Endothelial cell of umbilical vein (primary cell): ENCODE measurements around the gene G3BP1. TPM values are rescaled to one million over a fixed set of nuclear protein-coding genes. Genes with fewer than 3 reads are reported as not detected.

Experiments
- BruUV-seq: library from RNA; stranded (reverse); fragments of 400-500 nt; replicated peaks from 2 replicates; lab custom pipeline; 2021; lab: Mats Ljungman, UMichigan
- CTCF ChIA-PET: fragments of 300-600, 350-600 bp; sonication (Branson Sonifier 250); formaldehyde crosslinking; loops from one replicate; lab custom pipeline; 2021; ENCODE audit warnings: antibody characterized with exemption, inconsistent platforms; lab: Charles Lee
- POLR2A ChIA-PET: fragments of 300-600, 350-600 bp; sonication (Branson Sonifier 250); formaldehyde crosslinking; loops from one replicate; lab custom pipeline; 2021; ENCODE audit warnings: antibody characterized with exemption, inconsistent platforms; lab: Charles Lee
- DNase-seq: peaks from one replicate; pipeline ENCODE4 v3.0.0-alpha.2; 2011; ENCODE audit warnings: low read depth, low spot score
- FAIRE-seq: peaks from 2 replicates; lab custom pipeline; 2011; peaks lifted over from hg19 to GRCh38; lab: Jason Lieb, UNC
- H2AFZ ChIP-seq: 2 replicates; pipeline ENCODE4 v1.6.0; 2012; ENCODE audit warnings: low read depth, low read length, control low read depth, inconsistent platforms
- H3K27ac ChIP-seq: 2 replicates; pipeline ENCODE4 v1.5.1; 2011; ENCODE audit warnings: low read depth, mild to moderate bottlenecking, control low read depth, low read length, moderate library complexity; ENCODE audit not compliant: insufficient read depth
- H3K27me3 ChIP-seq, 2 experiments: 2 replicates each; pipeline versions ENCODE4 v1.6.0 to v1.6.1; 2011; ENCODE audit warnings: low read length in 2 of 2, mixed read lengths in 1 of 2; ENCODE audit not compliant: control insufficient read depth in 2 of 2, insufficient read depth in 2 of 2
- H3K36me3 ChIP-seq, 2 experiments: 2 replicates in 1 of 2; 3 replicates in 1 of 2; pipeline ENCODE4 v1.5.1; 2011; ENCODE audit warnings: low read length in 2 of 2, mild to moderate bottlenecking in 1 of 2, moderate library complexity in 1 of 2; ENCODE audit not compliant: control insufficient read depth in 2 of 2, insufficient read depth in 2 of 2; ENCODE audit errors: extremely low read depth in 1 of 2
- H3K4me1 ChIP-seq: 3 replicates; pipeline ENCODE4 v1.5.1; 2011; ENCODE audit warnings: mild to moderate bottlenecking, low read length; ENCODE audit not compliant: control insufficient read depth, insufficient read depth; ENCODE audit errors: extremely low read depth
- H3K4me2 ChIP-seq: 2 replicates; pipeline ENCODE4 v1.6.1; 2011; ENCODE audit warnings: low read length, control low read depth, mixed read lengths; ENCODE audit not compliant: insufficient read depth
- H3K4me3 ChIP-seq, 3 experiments: fragments of 200-600 bp in 1 of 3; sonication (generic), shearing (Covaris generic) in 1 of 3; replicated peaks in 1 of 3; 2 replicates each; pipeline ENCODE4 v1.5.1; 2011 to 2016; ENCODE audit warnings: control low read depth in 3 of 3, low read length in 3 of 3, mild to moderate bottlenecking in 2 of 3, inconsistent platforms in 1 of 3, low read depth in 1 of 3, moderate library complexity in 1 of 3; ENCODE audit not compliant: insufficient read depth in 1 of 3
- H3K79me2 ChIP-seq: 2 replicates; pipeline ENCODE4 v1.6.0; 2012; ENCODE audit warnings: low read length, inconsistent platforms; ENCODE audit not compliant: control insufficient read depth, insufficient read depth
- H3K9ac ChIP-seq: replicated peaks from 2 replicates; pipeline ENCODE3; 2011; ENCODE audit warnings: low read length, control low read depth; ENCODE audit not compliant: insufficient read depth; ENCODE audit errors: extremely low read depth
- H3K9me1 ChIP-seq: replicated peaks from 3 replicates; pipeline ENCODE4 v1.6.0; 2011; ENCODE audit warnings: mild to moderate bottlenecking, low read length; ENCODE audit not compliant: control insufficient read depth, insufficient read depth; ENCODE audit errors: extremely low read depth
- H3K9me3 ChIP-seq: replicated peaks from 2 replicates; pipeline ENCODE4 v1.5.1; 2012; ENCODE audit warnings: low read length, inconsistent platforms; ENCODE audit not compliant: control insufficient read depth, insufficient read depth
- H4K20me1 ChIP-seq: replicated peaks from 2 replicates; pipeline ENCODE3; 2011; ENCODE audit warnings: mild to moderate bottlenecking, low read length; ENCODE audit not compliant: control insufficient read depth, insufficient read depth; ENCODE audit errors: extremely low read depth
- EZH2 ChIP-seq: IDR thresholded peaks from 2 replicates; pipeline ENCODE4 v1.6.1; 2012; ENCODE audit warnings: borderline replicate concordance, low read depth, mild to moderate bottlenecking, moderate library complexity, low read length, inconsistent platforms; ENCODE audit not compliant: severe bottlenecking
- FOS ChIP-seq: IDR thresholded peaks from 2 replicates; pipeline ENCODE4 v1.6.1; 2011; ENCODE audit warnings: mild to moderate bottlenecking, low read length, moderate library complexity, borderline replicate concordance; ENCODE audit not compliant: insufficient read depth
- GATA2 ChIP-seq: IDR thresholded peaks from 2 replicates; pipeline ENCODE4 v1.7.0; 2011; ENCODE audit warnings: low read depth, mild to moderate bottlenecking, moderate library complexity, mixed read lengths, low read length; ENCODE audit not compliant: insufficient read length, insufficient read depth
- JUN ChIP-seq: IDR thresholded peaks from 2 replicates; pipeline ENCODE4 v1.6.1; 2011; ENCODE audit warnings: borderline replicate concordance, low read depth; ENCODE audit not compliant: insufficient read length, insufficient read depth
- MYC ChIP-seq: IDR thresholded peaks from one replicate; pipeline ENCODE4 v1.6.1; 2011; ENCODE audit warnings: mild to moderate bottlenecking, low read depth, low read length
- POLR2A ChIP-seq: IDR thresholded peaks from 2 replicates; pipeline ENCODE4 v1.6.1; 2012; ENCODE audit warnings: low read depth, mild to moderate bottlenecking, control low read depth, low read length
- POLR2AphosphoS5 ChIP-seq: IDR thresholded peaks from 2 replicates; pipeline ENCODE4 v1.6.1; 2012; ENCODE audit warnings: low read depth, mild to moderate bottlenecking, control low read depth, low read length, moderate library complexity; ENCODE audit not compliant: insufficient read depth
- dilution Hi-C: fragments of 300-500 bp; cut with MboI; formaldehyde crosslinking; loops from one replicate; pipeline ENCODE4 v1.15.0; 2019; ENCODE audit warnings: low sequenced_read_pairs; ENCODE audit not compliant: extremely low pct_ligation_motif_present
- intact Hi-C: fragments of 100-400 bp; cut with micrococcal nuclease; formaldehyde crosslinking; loops from one replicate; pipeline ENCODE4 v1.10.0; 2022
- polyA plus RNA-seq, 4 experiments: library from polyadenylated mRNA; depleted of rRNA in 3 of 4; stranded (reverse) in 3 of 4; unstranded in 1 of 4; fragments of >200 nt; gene quantifications; 2 replicates each; pipeline versions ENCODE4 v1.2.1 to v1.2.3, GENCODE V29; 2011 to 2012; ENCODE audit warnings: missing spikeins in 1 of 4
- total RNA-seq: library from RNA; stranded (reverse); gene quantifications from 2 replicates; pipeline ENCODE4 v1.2.3, GENCODE V29; 2021
- TF ChIP-seq, protein P1 (sequence below), 2 donors: IDR thresholded peaks; 1 replicate in 1 of 2; 2 replicates in 1 of 2; pipeline ENCODE4 v1.5.1; 2011; ENCODE audit warnings: low read length in 2 of 2, mild to moderate bottlenecking in 2 of 2, moderate library complexity in 2 of 2, control low read depth in 1 of 2, inconsistent platforms in 1 of 2, low read depth in 1 of 2; ENCODE audit not compliant: insufficient read depth in 1 of 2; ENCODE audit errors: extremely low read depth in 1 of 2
- TF ChIP-seq, protein P2 (sequence below): IDR thresholded peaks from 2 replicates; pipeline ENCODE4 v1.6.1; 2011; ENCODE audit not compliant: insufficient read depth, insufficient read length

G3BP1 gene
- total and polyA plus RNA-seq, 2 donors (not counting 3 experiments of a cell fraction or from before 2014, with no cell fraction given) = 50.5 to 262 TPM

- CTCF ChIA-PET = interaction anchor here (1.9 to 2.8 kb wide), 3 partner anchors 10 to 92 kb away, joined by 7 to 11 read pairs (median 8); no protein-coding TSS in a partner anchor
- no peak for DNase-seq
Measured at GRCh38 chr5:151751091-151751490, 20.7 kb upstream of the G3BP1 start.

More at GRCh38 chr5:151751091-151751490, 20.7 kb upstream of the G3BP1 start:
- H3K27ac ChIP-seq = no peak overlapping the region
- H3K27me3 ChIP-seq = no peaks in the 10 kb centered on the region
- no peak overlapping the region for H3K4me3 ChIP-seq
- intact Hi-C loops = no loop called here
- H2AFZ ChIP-seq = no peak overlapping the region
- H3K4me2 ChIP-seq = no peak overlapping the region
- no peaks in the 10 kb centered on the region for H4K20me1 ChIP-seq
- dilution Hi-C loops = no loop called here
- peaks cover 26% of the 10 kb centered on the region for H3K79me2 ChIP-seq
- peaks cover 6% of the 10 kb centered on the region for H3K4me1 ChIP-seq
- no peaks in the 10 kb centered on the region for H3K9me3 ChIP-seq
- FAIRE-seq = no peak
- BruUV-seq = no TSS peak
- no peaks in the 10 kb centered on the region for H3K9me1 ChIP-seq
- H3K36me3 ChIP-seq = no peaks in the 10 kb centered on the region
- TF ChIP-seq POLR2AphosphoS5 = no peak
- TF ChIP-seq FOS = no peak
- no peak for TF ChIP-seq GATA2
- TF ChIP-seq, protein P1, sequence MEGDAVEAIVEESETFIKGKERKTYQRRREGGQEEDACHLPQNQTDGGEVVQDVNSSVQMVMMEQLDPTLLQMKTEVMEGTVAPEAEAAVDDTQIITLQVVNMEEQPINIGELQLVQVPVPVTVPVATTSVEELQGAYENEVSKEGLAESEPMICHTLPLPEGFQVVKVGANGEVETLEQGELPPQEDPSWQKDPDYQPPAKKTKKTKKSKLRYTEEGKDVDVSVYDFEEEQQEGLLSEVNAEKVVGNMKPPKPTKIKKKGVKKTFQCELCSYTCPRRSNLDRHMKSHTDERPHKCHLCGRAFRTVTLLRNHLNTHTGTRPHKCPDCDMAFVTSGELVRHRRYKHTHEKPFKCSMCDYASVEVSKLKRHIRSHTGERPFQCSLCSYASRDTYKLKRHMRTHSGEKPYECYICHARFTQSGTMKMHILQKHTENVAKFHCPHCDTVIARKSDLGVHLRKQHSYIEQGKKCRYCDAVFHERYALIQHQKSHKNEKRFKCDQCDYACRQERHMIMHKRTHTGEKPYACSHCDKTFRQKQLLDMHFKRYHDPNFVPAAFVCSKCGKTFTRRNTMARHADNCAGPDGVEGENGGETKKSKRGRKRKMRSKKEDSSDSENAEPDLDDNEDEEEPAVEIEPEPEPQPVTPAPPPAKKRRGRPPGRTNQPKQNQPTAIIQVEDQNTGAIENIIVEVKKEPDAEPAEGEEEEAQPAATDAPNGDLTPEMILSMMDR (IDR thresholded peaks at IDR 0.05; ENCODE audit: extremely low read depth in 1 of 2, insufficient read depth in 1 of 2, low read depth in 1 of 2, low read length in 2 of 2) = no peak
- TF ChIP-seq MYC = no peak
- TF ChIP-seq JUN = no peak
- no peak for TF ChIP-seq EZH2
- TF ChIP-seq, protein P2, sequence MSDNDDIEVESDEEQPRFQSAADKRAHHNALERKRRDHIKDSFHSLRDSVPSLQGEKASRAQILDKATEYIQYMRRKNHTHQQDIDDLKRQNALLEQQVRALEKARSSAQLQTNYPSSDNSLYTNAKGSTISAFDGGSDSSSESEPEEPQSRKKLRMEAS = no peak
- no peak for TF ChIP-seq POLR2A
- no peak overlapping the region for H3K9ac ChIP-seq
- POLR2A ChIA-PET = no interaction called here
